GM21737 (cell line): ENCODE data around the gene IFNG-AS1.

ENCODE experiments used
- ATAC-seq: cut with Tn5 transposase; IDR thresholded peaks from one replicate; pipeline ENCODE4 v1.9.1; 2021; ENCODE audit warnings: mild to moderate bottlenecking, moderate library complexity; ENCODE audit not compliant: unreplicated experiment

IFNG-AS1 gene

GRCh38 chr12:67993143-67993542, 3.9 kb downstream of the IFNG-AS1 start:
- ATAC-seq: no peak

- no peak for ATAC-seq
Measured at GRCh38 chr12:67994046-67994445, 4.8 kb downstream of the IFNG-AS1 start.

GRCh38 chr12:67996347-67996746, 7.1 kb downstream of the IFNG-AS1 start:
- no peak for ATAC-seq

GRCh38 chr12:67998379-67998778, 9.1 kb downstream of the IFNG-AS1 start:
- ATAC-seq: no peak

- ATAC-seq: no peak
Measured at GRCh38 chr12:67999244-67999643, 10.0 kb downstream of the IFNG-AS1 start.

- ATAC-seq: no peak
Measured at GRCh38 chr12:68001486-68002466, 12.5 kb downstream of the IFNG-AS1 start.

GRCh38 chr12:68003777-68004176, 14.5 kb downstream of the IFNG-AS1 start:
- ATAC-seq: no peak

GRCh38 chr12:68007033-68007432, 17.8 kb downstream of the IFNG-AS1 start:
- no peak for ATAC-seq

GRCh38 chr12:68007466-68007865, 18.2 kb downstream of the IFNG-AS1 start:
- ATAC-seq: no peak

GRCh38 chr12:68011206-68011881, 22.1 kb downstream of the IFNG-AS1 start:
- ATAC-seq: no peak

GRCh38 chr12:68011882-68012207, 22.6 kb downstream of the IFNG-AS1 start:
- peak; percentile 14 for ATAC-seq

GRCh38 chr12:68012712-68013111, 23.5 kb downstream of the IFNG-AS1 start:
- ATAC-seq: peak; percentile 87

GRCh38 chr12:68013181-68013580, 23.9 kb downstream of the IFNG-AS1 start:
- ATAC-seq: no peak

- ATAC-seq: no peak
Measured at GRCh38 chr12:68016136-68016535, 26.9 kb downstream of the IFNG-AS1 start.

GRCh38 chr12:68018315-68018714, 29.1 kb downstream of the IFNG-AS1 start:
- ATAC-seq: no peak

- no peak for ATAC-seq
Measured at GRCh38 chr12:68020049-68020448, 30.8 kb downstream of the IFNG-AS1 start.

- no peak for ATAC-seq
Measured at GRCh38 chr12:68020699-68021098, 31.5 kb downstream of the IFNG-AS1 start.

- no peak for ATAC-seq
Measured at GRCh38 chr12:68028647-68029046, 39.4 kb downstream of the IFNG-AS1 start.

- ATAC-seq: no peak
Measured at GRCh38 chr12:68030248-68030647, 41.0 kb downstream of the IFNG-AS1 start.

GRCh38 chr12:68031174-68031573, 41.9 kb downstream of the IFNG-AS1 start:
- no peak for ATAC-seq

- ATAC-seq: no peak
Measured at GRCh38 chr12:68031881-68032739, 42.9 kb downstream of the IFNG-AS1 start.
